Heart right ventricle (tissue), 16 donors: Measurements from ENCODE around the gene TMC2. TPM values are rescaled to one million over a fixed set of nuclear protein-coding genes. Genes with fewer than 3 reads are reported as not detected.

ENCODE experiments used
- ATAC-seq, 8 donors: fragments of 200-7000 bp; cut with Tn5 transposase; one replicate each; pipeline ENCODE4 v1.9.1; 2020; ENCODE audit warnings: mild to moderate bottlenecking in 8 of 8, moderate library complexity in 8 of 8, moderate number of reproducible peaks in 1 of 8
- DNase-seq, 2 donors: peaks; one replicate each; pipeline ENCODE4 v3.0.0-alpha.2; 2020
- H3K27ac ChIP-seq, 10 donors: fragments of 200-600 bp; sonication (generic) in 2 of 10; one replicate each; pipeline versions ENCODE4 v1.5.0 to v1.8.0; 2020 to 2022; ENCODE audit warnings: mild to moderate bottlenecking in 3 of 10
- H3K27me3 ChIP-seq, 7 donors: fragments of 200-600 bp; one replicate each; pipeline ENCODE4 v1.8.0; 2021 to 2022; ENCODE audit warnings: mild to moderate bottlenecking in 2 of 7
- H3K36me3 ChIP-seq, 9 donors: fragments of 200-600 bp; sonication (generic) in 1 of 9; one replicate each; pipeline versions ENCODE4 v1.5.0 to v1.8.0; 2020 to 2022; ENCODE audit warnings: mild to moderate bottlenecking in 2 of 9
- H3K4me1 ChIP-seq, 9 donors: fragments of 200-600 bp; sonication (generic) in 1 of 9; one replicate each; pipeline versions ENCODE4 v1.5.0 to v1.8.0; 2020 to 2022; ENCODE audit warnings: mild to moderate bottlenecking in 4 of 9
- H3K4me3 ChIP-seq, 10 donors: fragments of 200-600 bp; sonication (generic) in 2 of 10; one replicate each; pipeline versions ENCODE4 v1.5.0 to v1.8.0; 2020 to 2022; ENCODE audit warnings: mild to moderate bottlenecking in 7 of 10, moderate library complexity in 2 of 10
- H3K9me3 ChIP-seq, 11 donors: fragments of 200-600 bp in 10 of 11; sonication (generic) in 2 of 11; one replicate each; pipeline versions ENCODE4 v1.5.0 to v1.8.0; 2013 to 2022; ENCODE audit warnings: mild to moderate bottlenecking in 2 of 11, control low read depth in 1 of 11, moderate library complexity in 1 of 11
- WGBS, 2 donors: extraction: QIAGEN DNeasy Blood & Tissue Kit; methylation state at CpG; one replicate each; pipeline ENCODE4 v1.1.7; 2013; ENCODE audit warnings: inconsistent platforms in 1 of 2; 5-methylcytosine and 5-hydroxymethylcytosine counted together
- intact Hi-C, 10 donors: fragments of 100-400 bp; cut with DNase I; formaldehyde crosslinking; loops; one replicate each; pipeline versions ENCODE4 v1.11.1 to v1.14.2; 2022
- polyA plus RNA-seq, 2 donors: library from polyadenylated mRNA; stranded (reverse); fragments of 200-250 nt; gene quantifications; one replicate each; pipeline ENCODE4 v1.2.3, GENCODE V29; 2013
- total RNA-seq, 10 donors: library from RNA; stranded (reverse); fragmentation: NEBNext Ultra II Directional in 3 of 10; extraction: Animal tissue kit (Norgen Biotek cat#: 25700) in 3 of 10; gene quantifications; one replicate each; pipeline versions ENCODE4 v1.2.1 to v1.2.4, GENCODE V29; 2021 to 2023
- TF ChIP-seq, protein P1 (sequence below), 9 donors: fragments of 200-600 bp; sonication (generic) in 2 of 9; IDR thresholded peaks; one replicate each; pipeline versions ENCODE4 v1.5.0 to v1.8.0; 2021 to 2022; ENCODE audit warnings: antibody characterized with exemption in 9 of 9, mild to moderate bottlenecking in 5 of 9, moderate library complexity in 1 of 9
- donor health status: Arrhythmogenic right ventricular cardiomyopathy.
- donor health status: ischemic (EF 13 %, LVEDD 7.1; RV severe dilation, severe dysfunction).
- donor health status: healthy with polysubstance abuse.
- donor health status: DM: no; HTN: yes; CAD: no.
- donor health status: DM: no; HTN: no; CAD: no.
- donor health status: ischemic (EF 25% LVEDD 6.9; RV normal size, moderate dysfunction).
- donor health status: ischemic (EF 25% LVEDD 5.7; RV mildly dilated, moderate dysfunction).
- donor health status: healthy.
- donor health status: DM: yes; HTN: yes; CAD: no.
- donor health status: Ischemic cardiomyopathy.
- donor health status: ischemic (EF 35%, LVEDD 5.7; RV mildly dilated, moderate dysfunction).
- donor health status: nonischemic (EF 11% LVEDD 7.7; RV severe dilation, severe dysfunction).
- donor health status: DM: yes; HTN: yes; CAD: no.
- donor health status: PGD.
- donor health status: ischemic (EF 29% LVEDD 5.4; RV normal size, mild dysfunction).
- donor health status: nonischemic (EF 23%, LVEDD 6.1; RV moderate dilation, normal function).

TMC2 gene
- total and polyA plus RNA-seq, 12 donors = 0.20 TPM; not detected in 11

DNA sequence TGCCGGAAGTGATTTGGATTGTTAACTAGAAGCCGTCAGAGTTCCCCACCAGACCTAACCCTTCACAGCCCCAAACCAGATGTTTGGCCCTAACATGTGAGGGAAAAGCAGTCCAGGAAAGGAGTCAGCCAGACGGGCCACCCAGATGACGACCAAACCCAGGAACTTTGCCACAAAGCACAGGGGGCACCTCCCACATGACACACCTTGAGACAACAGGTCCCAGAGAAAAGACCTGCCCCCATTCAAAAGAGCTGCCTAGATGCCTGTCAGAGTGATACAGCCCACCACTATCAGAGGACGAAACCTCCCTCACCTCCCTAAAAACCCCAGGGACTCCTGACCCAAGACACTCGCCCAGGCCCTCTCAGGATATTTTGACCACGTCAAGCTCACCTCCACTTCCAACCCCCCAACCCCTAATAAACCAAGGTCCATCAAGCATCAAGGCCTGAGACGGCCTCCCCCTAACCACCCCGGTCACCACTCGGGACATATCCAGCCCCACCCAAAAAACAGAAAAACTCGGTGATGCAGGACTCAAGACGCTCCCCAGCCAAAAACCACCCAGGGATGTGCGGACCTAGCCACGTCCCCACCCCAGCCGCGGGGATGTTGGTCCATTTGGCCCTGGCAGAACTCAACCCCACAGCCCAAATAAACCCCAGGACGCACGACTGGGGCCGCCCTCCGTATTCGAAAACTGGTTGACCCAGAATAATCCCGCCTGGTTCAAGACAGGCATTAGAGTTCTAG lies 28.3 kb upstream of the TMC2 start:
- Histone ChIP-seq H3K27me3 (peaks cover 0 to 4% (median 0%) of the 10 kb centered on the region in 7 donors), H3K9me3 (peaks cover 0 to 2% (median 0%) of the 10 kb centered on the region in 11 donors), H3K4me3 (peak overlapping the region; percentile 66 to 97 (median 78)), H3K4me1 (peaks cover 0 to 19% (median 16%) of the 10 kb centered on the region in 9 donors), H3K27ac (peak overlapping the region in 9 of 10 donors; percentile 78 to 98 (median 91)), H3K36me3 (no peaks in the 10 kb centered on the region)
- WGBS, 2 donors = 10 to 16% methylated on average over 22 of the region's 22 CpGs
- TF ChIP-seq, protein P1, sequence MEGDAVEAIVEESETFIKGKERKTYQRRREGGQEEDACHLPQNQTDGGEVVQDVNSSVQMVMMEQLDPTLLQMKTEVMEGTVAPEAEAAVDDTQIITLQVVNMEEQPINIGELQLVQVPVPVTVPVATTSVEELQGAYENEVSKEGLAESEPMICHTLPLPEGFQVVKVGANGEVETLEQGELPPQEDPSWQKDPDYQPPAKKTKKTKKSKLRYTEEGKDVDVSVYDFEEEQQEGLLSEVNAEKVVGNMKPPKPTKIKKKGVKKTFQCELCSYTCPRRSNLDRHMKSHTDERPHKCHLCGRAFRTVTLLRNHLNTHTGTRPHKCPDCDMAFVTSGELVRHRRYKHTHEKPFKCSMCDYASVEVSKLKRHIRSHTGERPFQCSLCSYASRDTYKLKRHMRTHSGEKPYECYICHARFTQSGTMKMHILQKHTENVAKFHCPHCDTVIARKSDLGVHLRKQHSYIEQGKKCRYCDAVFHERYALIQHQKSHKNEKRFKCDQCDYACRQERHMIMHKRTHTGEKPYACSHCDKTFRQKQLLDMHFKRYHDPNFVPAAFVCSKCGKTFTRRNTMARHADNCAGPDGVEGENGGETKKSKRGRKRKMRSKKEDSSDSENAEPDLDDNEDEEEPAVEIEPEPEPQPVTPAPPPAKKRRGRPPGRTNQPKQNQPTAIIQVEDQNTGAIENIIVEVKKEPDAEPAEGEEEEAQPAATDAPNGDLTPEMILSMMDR (IDR thresholded peaks at IDR 0.05) = no peak
- DNase-seq (peak in 1 of 2 donors; percentile 14), ATAC-seq (peak; percentile 36 to 73 (median 50))
- intact Hi-C loops = loop anchor here in 1 of 10 donors (5.0 kb wide), 1 partner anchor 36 kb away; the partner anchor contains the start of gene SNRPB

DNA sequence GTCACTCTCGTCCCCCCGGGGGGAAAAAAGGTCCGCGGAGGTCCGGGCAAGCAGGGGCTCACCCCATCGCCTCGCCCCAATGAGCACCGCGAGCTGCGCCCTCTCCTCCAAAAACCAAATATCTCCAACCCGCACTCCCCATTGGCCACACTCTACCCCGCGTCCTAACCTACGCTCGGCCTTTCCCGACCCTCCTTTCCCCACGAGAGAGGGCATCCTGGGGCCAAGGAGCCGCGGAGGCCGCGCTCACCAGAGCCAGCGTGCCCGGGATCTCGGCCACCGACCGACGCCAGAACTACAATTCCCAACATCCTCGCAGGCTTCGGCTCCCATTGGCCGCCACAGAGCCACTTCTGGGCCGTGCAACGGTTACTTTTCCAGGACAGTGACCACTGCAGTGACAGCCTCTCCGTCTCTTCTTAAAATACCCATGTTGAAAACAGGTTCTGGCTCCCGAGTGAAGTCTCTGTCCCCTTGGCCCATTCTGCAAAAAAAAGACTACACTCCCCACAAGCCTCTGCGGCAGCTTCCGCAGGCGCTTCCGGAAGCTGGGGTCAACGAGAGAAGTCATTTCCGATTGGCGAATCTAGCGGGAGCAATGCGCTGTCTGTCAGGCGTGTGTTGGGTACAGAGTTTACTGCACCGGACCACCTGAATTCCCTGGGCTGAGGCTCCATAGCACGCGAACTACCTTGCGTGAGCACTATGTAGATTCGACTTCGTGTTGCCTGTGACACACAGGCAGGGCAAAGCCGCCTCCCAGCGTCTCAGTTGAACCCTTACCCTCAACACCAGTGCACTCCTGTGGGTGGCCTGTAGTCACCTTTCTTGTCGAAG lies 27.5 kb upstream of the TMC2 start, which contains the start of gene ZNF343:
Gene ZNF343, minus strand, starts transcription at position 285 of the 837 bp plus-strand sequence. CDS start 15,020 bp downstream, outside the sequence.
- Histone ChIP-seq H3K4me3 (peak within 1 kb of the TSS; percentile 66 to 97 (median 78)), H3K36me3 (no peaks in the 10 kb centered on the region), H3K27ac (peak within 1 kb of the TSS; percentile 78 to 98 (median 90)), H3K9me3 (no peaks in the 10 kb centered on the region), H3K4me1 (peaks cover 0 to 19% (median 16%) of the 10 kb centered on the region in 9 donors), H3K27me3 (peaks cover 0 to 4% (median 0%) of the 10 kb centered on the region in 7 donors)
- DNase-seq (peak; percentile 74 to 83), ATAC-seq (peak; percentile 94 to 98 (median 96))
- 0 to 1% methylated on average over 52 to 53 of the region's 53 CpGs for WGBS, 2 donors
- intact Hi-C loops = loop anchor here in 2 of 10 donors (1.0 to 5.0 kb wide), 2 partner anchors 37 to 39 kb away; partner anchors contain the start of gene SNRPB (in 2 of the 2)
- TF ChIP-seq, protein P1 (IDR thresholded peaks at IDR 0.05) = no peak

DNA sequence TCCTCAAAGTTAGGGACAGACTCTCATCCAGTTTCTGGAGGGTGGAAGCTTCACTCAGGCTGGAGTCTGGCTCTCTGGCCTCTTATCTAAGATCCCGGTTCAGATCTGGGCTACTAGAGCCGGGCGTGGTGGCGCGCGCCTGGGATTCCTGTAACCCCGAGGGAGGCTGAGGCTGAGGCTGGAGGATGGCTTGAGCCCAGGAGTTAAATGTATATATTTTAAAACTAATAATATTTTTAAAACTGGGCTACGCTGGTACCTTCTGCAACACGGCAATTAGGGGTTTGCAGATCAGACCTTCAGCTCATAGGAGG lies 26.9 kb upstream of the TMC2 start:
- Histone ChIP-seq H3K27ac (peak overlapping the region in 9 of 10 donors; percentile 78 to 98 (median 91)), H3K4me1 (peaks cover 0 to 19% (median 16%) of the 10 kb centered on the region in 9 donors), H3K9me3 (no peaks in the 10 kb centered on the region), H3K27me3 (peaks cover 0 to 4% (median 0%) of the 10 kb centered on the region in 7 donors), H3K4me3 (peak overlapping the region; percentile 66 to 97 (median 78)), H3K36me3 (no peaks in the 10 kb centered on the region)
- TF ChIP-seq, protein P1 (IDR thresholded peaks at IDR 0.05) = no peak
- intact Hi-C loops = loop anchor here in 2 of 10 donors (1.0 to 5.0 kb wide), 2 partner anchors 37 to 39 kb away; partner anchors contain the start of gene SNRPB (in 2 of the 2)
- 36% methylated on average over 9 of the region's 9 CpGs for WGBS, 2 donors
- ATAC-seq (peak in 1 of 8 donors; percentile 4), DNase-seq (no peak)

DNA sequence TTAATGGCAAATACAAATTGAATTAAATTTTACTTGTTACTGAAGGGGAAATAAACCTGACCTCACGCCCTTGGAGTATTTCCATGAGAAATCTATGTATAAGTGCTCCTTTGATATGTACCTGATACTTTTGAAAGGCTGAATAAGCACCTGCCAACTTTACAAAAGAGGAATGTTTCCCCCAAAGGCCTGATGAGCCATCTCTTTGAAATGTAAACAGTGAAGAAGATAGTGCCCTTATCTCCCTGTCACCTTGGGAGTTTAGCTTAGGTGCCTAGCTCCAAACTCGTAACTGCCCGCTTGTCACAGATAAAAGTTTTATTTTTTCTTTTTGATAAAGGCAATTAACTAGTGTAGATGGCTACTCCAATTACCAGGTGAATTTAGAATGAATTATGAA lies 26.6 kb upstream of the TMC2 start:
- Histone ChIP-seq H3K27me3 (peaks cover 0 to 4% (median 0%) of the 10 kb centered on the region in 7 donors), H3K36me3 (no peaks in the 10 kb centered on the region), H3K4me3 (peak overlapping the region in 7 of 10 donors; percentile 74 to 97 (median 93)), H3K4me1 (peaks cover 0 to 19% (median 16%) of the 10 kb centered on the region in 9 donors), H3K27ac (no peak overlapping the region), H3K9me3 (no peaks in the 10 kb centered on the region)
- 71 to 78% methylated on average over 3 of the region's 3 CpGs for WGBS, 2 donors
- intact Hi-C loops = loop anchor here in 2 of 10 donors (1.0 to 5.0 kb wide), 2 partner anchors 37 to 39 kb away; partner anchors contain the start of gene SNRPB (in 2 of the 2)
- TF ChIP-seq, protein P1 (IDR thresholded peaks at IDR 0.05) = no peak
- no peak for DNase-seq
- ATAC-seq = no peak
